HEK293 (cell line): Measurements from ENCODE around the gene MRTFA.

Experiments used
- CTCF ChIA-PET: fragments of 350-600 bp; formaldehyde crosslinking; extraction: SDS; loops from one replicate; lab custom pipeline; 2021; ENCODE audit warnings: antibody characterized with exemption; lab: Yijun Ruan, JAX
- POLR2A ChIA-PET: fragments of 300-600 bp; formaldehyde crosslinking; extraction: SDS; loops from one replicate; lab custom pipeline; 2020; ENCODE audit warnings: antibody characterized with exemption, inconsistent platforms; lab: Yijun Ruan, JAX
- H3K27ac ChIP-seq: fragments of 200-500 bp; sonication (Bioruptor generic); 2 replicates; pipeline ENCODE4 v1.5.1; 2014; ENCODE audit warnings: low read depth, low read length, control low read depth, inconsistent platforms; ENCODE audit errors: extremely low read depth
- H3K36me3 ChIP-seq, 2 experiments: fragments of 200-500 bp in 1 of 2; sonication (Bioruptor generic) in 1 of 2; 1 replicate in 1 of 2; 2 replicates in 1 of 2; pipeline ENCODE4 v1.5.1; 2014 to 2017; ENCODE audit warnings: inconsistent platforms in 2 of 2, low read length in 2 of 2; ENCODE audit not compliant: control insufficient read depth in 2 of 2, insufficient read depth in 1 of 2
- H3K4me1 ChIP-seq: fragments of 200-500 bp; sonication (Bioruptor generic); 2 replicates; pipeline ENCODE4 v1.5.1; 2014; ENCODE audit warnings: mild to moderate bottlenecking, low read length, inconsistent platforms; ENCODE audit not compliant: control insufficient read depth, insufficient read depth
- H3K4me3 ChIP-seq: 2 replicates; pipeline ENCODE4 v1.5.1; 2011; ENCODE audit warnings: low read depth, mild to moderate bottlenecking, control low read depth, low read length, moderate library complexity
- H3K9me3 ChIP-seq: fragments of 200-500 bp; sonication (Bioruptor generic); 2 replicates; pipeline ENCODE4 v1.5.1; 2014; ENCODE audit warnings: low read depth, low read length, inconsistent platforms; ENCODE audit not compliant: control insufficient read depth, insufficient read depth
- GLIS2 ChIP-seq: fragments of 450-650 bp; formaldehyde crosslinking; IDR thresholded peaks from 2 replicates; pipeline ENCODE4 v1.5.1; 2016; ENCODE audit warnings: missing biosample characterization, missing genetic modification characterization
- KLF10 ChIP-seq: fragments of 450-650 bp; IDR thresholded peaks from 2 replicates; pipeline ENCODE4 v1.5.1; 2018; ENCODE audit warnings: missing biosample characterization, mild to moderate bottlenecking, missing genetic modification characterization
- SALL2 ChIP-seq: fragments of 450-650 bp; formaldehyde crosslinking; IDR thresholded peaks from 2 replicates; pipeline ENCODE4 v1.5.0; 2017; ENCODE audit warnings: missing biosample characterization, mild to moderate bottlenecking, missing genetic modification characterization, borderline replicate concordance
- SP3 ChIP-seq: fragments of 450-650 bp; formaldehyde crosslinking; IDR thresholded peaks from 2 replicates; pipeline ENCODE4 v1.5.1; 2016; ENCODE audit warnings: missing biosample characterization, missing genetic modification characterization
- TCF7L2 ChIP-seq: IDR thresholded peaks from 2 replicates; pipeline ENCODE4 v1.6.1; 2011; ENCODE audit warnings: low read depth, mild to moderate bottlenecking, inconsistent platforms, low read length, moderate library complexity, borderline replicate concordance
- ZNF138 ChIP-seq: fragments of 450-650 bp; formaldehyde crosslinking; IDR thresholded peaks from 2 replicates; pipeline ENCODE4 v1.5.1; 2016; ENCODE audit warnings: missing biosample characterization, missing genetic modification characterization, borderline replicate concordance
- ZNF169 ChIP-seq: fragments of 450-650 bp; formaldehyde crosslinking; IDR thresholded peaks from 2 replicates; pipeline ENCODE4 v1.5.1; 2016; ENCODE audit warnings: missing biosample characterization, missing genetic modification characterization
- ZNF174 ChIP-seq: fragments of 450-650 bp; formaldehyde crosslinking; IDR thresholded peaks from 2 replicates; pipeline ENCODE4 v1.5.0; 2017; ENCODE audit warnings: missing biosample characterization, mild to moderate bottlenecking, missing genetic modification characterization
- ZNF19 ChIP-seq: fragments of 450-650 bp; formaldehyde crosslinking; IDR thresholded peaks from 2 replicates; pipeline ENCODE4; 2016; ENCODE audit warnings: missing biosample characterization, missing genetic modification characterization, low read depth
- ZNF214 ChIP-seq: fragments of 450-650 bp; formaldehyde crosslinking; IDR thresholded peaks from 2 replicates; pipeline ENCODE4 v1.5.1; 2017; ENCODE audit warnings: missing biosample characterization, mild to moderate bottlenecking, missing genetic modification characterization, borderline replicate concordance
- ZNF324 ChIP-seq: fragments of 450-650 bp; formaldehyde crosslinking; IDR thresholded peaks from 2 replicates; pipeline ENCODE4 v1.5.1; 2016; ENCODE audit warnings: missing biosample characterization, missing genetic modification characterization
- ZNF350 ChIP-seq: fragments of 450-650 bp; formaldehyde crosslinking; IDR thresholded peaks from 2 replicates; pipeline ENCODE4 v1.5.0; 2017; ENCODE audit warnings: missing biosample characterization, mild to moderate bottlenecking, missing genetic modification characterization
- ZNF366 ChIP-seq: fragments of 450-650 bp; formaldehyde crosslinking; conservative IDR thresholded peaks from 2 replicates; pipeline ENCODE4 v1.5.1; 2016; ENCODE audit warnings: missing biosample characterization, missing genetic modification characterization
- ZNF416 ChIP-seq: fragments of 450-650 bp; formaldehyde crosslinking; IDR thresholded peaks from 2 replicates; pipeline ENCODE4 v1.5.1; 2016; ENCODE audit warnings: missing biosample characterization, missing genetic modification characterization
- ZNF423 ChIP-seq: fragments of 450-650 bp; formaldehyde crosslinking; IDR thresholded peaks from 2 replicates; pipeline ENCODE4 v1.5.1; 2016; ENCODE audit warnings: missing biosample characterization, missing genetic modification characterization
- ZNF426 ChIP-seq: fragments of 450-650 bp; formaldehyde crosslinking; IDR thresholded peaks from 2 replicates; pipeline ENCODE4 v1.5.1; 2017; ENCODE audit warnings: missing biosample characterization, missing genetic modification characterization, mild to moderate bottlenecking, inconsistent platforms, moderate library complexity
- ZNF433 ChIP-seq: fragments of 450-650 bp; formaldehyde crosslinking; IDR thresholded peaks from 2 replicates; pipeline ENCODE4 v1.5.1; 2016; ENCODE audit warnings: missing biosample characterization, missing genetic modification characterization, low read depth
- ZNF510 ChIP-seq: fragments of 450-650 bp; formaldehyde crosslinking; IDR thresholded peaks from 2 replicates; pipeline ENCODE4 v1.5.1; 2018; ENCODE audit warnings: mild to moderate bottlenecking, missing genetic modification characterization, missing biosample characterization; ENCODE audit not compliant: insufficient replicate concordance
- ZNF561 ChIP-seq: fragments of 450-650 bp; IDR thresholded peaks from 2 replicates; pipeline ENCODE4 v1.5.1; 2018; ENCODE audit warnings: missing biosample characterization, missing genetic modification characterization, borderline replicate concordance
- ZNF596 ChIP-seq: fragments of 450-650 bp; IDR thresholded peaks from 2 replicates; pipeline ENCODE4 v1.5.0; 2018; ENCODE audit warnings: missing biosample characterization, mild to moderate bottlenecking, missing genetic modification characterization, moderate library complexity
- ZNF776 ChIP-seq: fragments of 450-650 bp; formaldehyde crosslinking; IDR thresholded peaks from 2 replicates; pipeline ENCODE4 v1.5.0; 2017; ENCODE audit warnings: missing biosample characterization, missing genetic modification characterization, borderline replicate concordance
- TF ChIP-seq, protein P1 (sequence below): fragments of 450-650 bp; formaldehyde crosslinking; IDR thresholded peaks from 2 replicates; pipeline ENCODE4 v1.5.1; 2016; ENCODE audit warnings: missing biosample characterization, missing genetic modification characterization
- TF ChIP-seq, protein P2 (sequence below): fragments of 450-650 bp; formaldehyde crosslinking; IDR thresholded peaks from 2 replicates; pipeline ENCODE4 v1.5.1; 2017; ENCODE audit warnings: missing biosample characterization, mild to moderate bottlenecking, missing genetic modification characterization, moderate library complexity
- TF ChIP-seq, protein P3 (sequence below): fragments of 450-650 bp; formaldehyde crosslinking; IDR thresholded peaks from 2 replicates; pipeline ENCODE4 v1.5.1; 2016; ENCODE audit warnings: missing biosample characterization, missing genetic modification characterization, low read depth

Gene MRTFA

DNA sequence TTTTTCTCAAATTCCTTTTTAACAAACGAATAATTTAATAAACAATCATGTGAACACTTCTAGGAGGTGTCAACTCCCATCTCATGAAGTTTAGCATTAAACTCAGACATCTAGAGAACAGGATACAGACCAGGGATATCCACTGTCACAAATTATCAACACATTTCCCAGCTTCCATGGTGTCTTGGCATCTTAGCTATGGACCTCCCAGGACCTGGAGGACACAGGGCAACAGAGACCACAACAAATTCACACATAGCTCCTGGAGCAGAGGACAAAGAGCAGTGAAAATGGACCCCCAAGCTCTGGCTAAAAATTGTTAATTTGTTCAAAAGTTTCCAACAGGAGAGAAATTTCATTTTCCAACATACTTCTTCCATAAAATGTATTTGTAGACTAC lies 163.9 kb downstream of the MRTFA start (continued):
- TF ChIP-seq, protein P1, sequence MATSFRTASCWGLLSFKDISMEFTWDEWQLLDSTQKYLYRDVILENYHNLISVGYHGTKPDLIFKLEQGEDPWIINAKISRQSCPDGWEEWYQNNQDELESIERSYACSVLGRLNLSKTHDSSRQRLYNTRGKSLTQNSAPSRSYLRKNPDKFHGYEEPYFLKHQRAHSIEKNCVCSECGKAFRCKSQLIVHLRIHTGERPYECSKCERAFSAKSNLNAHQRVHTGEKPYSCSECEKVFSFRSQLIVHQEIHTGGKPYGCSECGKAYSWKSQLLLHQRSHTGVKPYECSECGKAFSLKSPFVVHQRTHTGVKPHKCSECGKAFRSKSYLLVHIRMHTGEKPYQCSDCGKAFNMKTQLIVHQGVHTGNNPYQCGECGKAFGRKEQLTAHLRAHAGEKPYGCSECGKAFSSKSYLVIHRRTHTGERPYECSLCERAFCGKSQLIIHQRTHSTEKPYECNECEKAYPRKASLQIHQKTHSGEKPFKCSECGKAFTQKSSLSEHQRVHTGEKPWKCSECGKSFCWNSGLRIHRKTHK (tag by site-specific recombination), result no peak
- no peak for TF ChIP-seq ZNF423 (tag by site-specific recombination)
- no peak for TF ChIP-seq ZNF324 (tag by site-specific recombination)
- no peak for TF ChIP-seq SP3
- no peak for TF ChIP-seq ZNF19

DNA sequence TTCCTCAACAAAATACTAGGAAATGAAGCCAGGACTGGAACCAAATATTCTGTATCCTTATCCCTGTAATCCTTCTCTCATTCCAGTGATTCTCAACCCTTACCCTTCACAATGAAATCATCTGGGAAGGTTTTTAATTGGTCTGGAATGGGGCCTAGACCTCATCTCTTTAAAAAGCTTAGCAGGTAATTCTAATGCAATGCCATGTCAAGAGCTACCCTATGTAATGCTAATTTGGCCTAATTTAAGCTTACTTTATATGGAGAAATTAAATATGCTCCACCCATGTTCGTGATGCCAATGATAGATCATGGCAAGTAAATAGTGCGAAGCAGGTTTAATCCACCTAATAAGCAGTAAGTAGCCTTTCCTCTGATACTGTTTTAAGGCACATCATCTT lies 164.5 kb downstream of the MRTFA start:
- H3K4me3 ChIP-seq, result no peak overlapping the region
- no peaks in the 10 kb centered on the region for H3K36me3 ChIP-seq
- ChIA-PET CTCF (interaction anchor here (0.9 to 1.6 kb wide), 5 partner anchors 10 to 74 kb away, joined by 3 to 6 read pairs (median 4); no protein-coding TSS in a partner anchor), POLR2A (interaction anchor here (0.6 kb wide), 1 partner anchor 11 kb away, joined by 4 read pairs; no protein-coding TSS in a partner anchor)
- TF ChIP-seq ZNF169 (tag by site-specific recombination), result no peak
- no peak for TF ChIP-seq ZNF776
- no peak for TF ChIP-seq KLF10 (tag by site-specific recombination)
- TF ChIP-seq ZNF426, result no peak
- no peak for TF ChIP-seq ZNF416 (tag by site-specific recombination)
- TF ChIP-seq ZNF350 (tag by site-specific recombination), result no peak
- no peak for TF ChIP-seq ZNF174 (tag by site-specific recombination)
- TF ChIP-seq ZNF561, result no peak
- TF ChIP-seq ZNF366 (tag by site-specific recombination), result no peak
- no peak for TF ChIP-seq ZNF138
- TF ChIP-seq, protein P2, sequence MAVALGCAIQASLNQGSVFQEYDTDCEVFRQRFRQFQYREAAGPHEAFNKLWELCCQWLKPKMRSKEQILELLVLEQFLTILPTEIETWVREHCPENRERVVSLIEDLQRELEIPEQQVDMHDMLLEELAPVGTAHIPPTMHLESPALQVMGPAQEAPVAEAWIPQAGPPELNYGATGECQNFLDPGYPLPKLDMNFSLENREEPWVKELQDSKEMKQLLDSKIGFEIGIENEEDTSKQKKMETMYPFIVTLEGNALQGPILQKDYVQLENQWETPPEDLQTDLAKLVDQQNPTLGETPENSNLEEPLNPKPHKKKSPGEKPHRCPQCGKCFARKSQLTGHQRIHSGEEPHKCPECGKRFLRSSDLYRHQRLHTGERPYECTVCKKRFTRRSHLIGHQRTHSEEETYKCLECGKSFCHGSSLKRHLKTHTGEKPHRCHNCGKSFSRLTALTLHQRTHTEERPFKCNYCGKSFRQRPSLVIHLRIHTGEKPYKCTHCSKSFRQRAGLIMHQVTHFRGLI (tag by site-specific recombination), result no peak
- no peak for TF ChIP-seq TCF7L2
- TF ChIP-seq SALL2, result no peak
- no peak for TF ChIP-seq ZNF214
- TF ChIP-seq GLIS2 (tag by site-specific recombination), result no peak
- no peak for TF ChIP-seq ZNF433 (tag by site-specific recombination)
- TF ChIP-seq ZNF596, result no peak
- TF ChIP-seq, protein P3, sequence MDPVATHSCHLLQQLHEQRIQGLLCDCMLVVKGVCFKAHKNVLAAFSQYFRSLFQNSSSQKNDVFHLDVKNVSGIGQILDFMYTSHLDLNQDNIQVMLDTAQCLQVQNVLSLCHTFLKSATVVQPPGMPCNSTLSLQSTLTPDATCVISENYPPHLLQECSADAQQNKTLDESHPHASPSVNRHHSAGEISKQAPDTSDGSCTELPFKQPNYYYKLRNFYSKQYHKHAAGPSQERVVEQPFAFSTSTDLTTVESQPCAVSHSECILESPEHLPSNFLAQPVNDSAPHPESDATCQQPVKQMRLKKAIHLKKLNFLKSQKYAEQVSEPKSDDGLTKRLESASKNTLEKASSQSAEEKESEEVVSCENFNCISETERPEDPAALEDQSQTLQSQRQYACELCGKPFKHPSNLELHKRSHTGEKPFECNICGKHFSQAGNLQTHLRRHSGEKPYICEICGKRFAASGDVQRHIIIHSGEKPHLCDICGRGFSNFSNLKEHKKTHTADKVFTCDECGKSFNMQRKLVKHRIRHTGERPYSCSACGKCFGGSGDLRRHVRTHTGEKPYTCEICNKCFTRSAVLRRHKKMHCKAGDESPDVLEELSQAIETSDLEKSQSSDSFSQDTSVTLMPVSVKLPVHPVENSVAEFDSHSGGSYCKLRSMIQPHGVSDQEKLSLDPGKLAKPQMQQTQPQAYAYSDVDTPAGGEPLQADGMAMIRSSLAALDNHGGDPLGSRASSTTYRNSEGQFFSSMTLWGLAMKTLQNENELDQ (tag by site-specific recombination), result no peak
- TF ChIP-seq ZNF510, result no peak
- no peak overlapping the region for H3K27ac ChIP-seq
- H3K9me3 ChIP-seq, result no peaks in the 10 kb centered on the region
- no peaks in the 10 kb centered on the region for H3K4me1 ChIP-seq
